ENCODE measurements around the gene SLC38A10. TPM values are rescaled to one million over a fixed set of nuclear protein-coding genes. Genes with fewer than 3 reads are reported as not detected.

The SLC38A10 gene
- total RNA-seq, 1 experiment from 2014 or later = 121 TPM

GRCh38 chr17:81340607-81341515, 45.8 kb upstream of the SLC38A10 start:
- Mint-ChIP-seq H3K27me3 (ENCODE audit: unreplicated experiment) (no peaks in the 10 kb centered on the region), H3K36me3 (ENCODE audit: insufficient read depth, unreplicated experiment) (peaks cover 57% of the 10 kb centered on the region), H3K4me3 (ENCODE audit: low read depth, unreplicated experiment) (peak overlapping the region; percentile 56), H3K27ac (ENCODE audit: unreplicated experiment) (no peak overlapping the region), H3K4me1 (ENCODE audit: low read depth, unreplicated experiment) (peaks cover 37% of the 10 kb centered on the region), H3K9me3 (ENCODE audit: low read depth, unreplicated experiment) (no peaks in the 10 kb centered on the region)
- TF ChIP-seq CTCF (IDR thresholded peaks at IDR 0.05; ENCODE audit: unreplicated experiment) = no peak
- BruUV-seq (replicated peaks) = no TSS peak
- DNase-seq = no peak
- intact Hi-C loops (cut with micrococcal nuclease; ENCODE audit: unreplicated experiment) = no loop called here
- CTCF ChIA-PET = no interaction called here

GRCh38 chr17:81339534-81340296, 44.6 kb upstream of the SLC38A10 start:
- intact Hi-C loops (cut with micrococcal nuclease; ENCODE audit: unreplicated experiment) = no loop called here
- Mint-ChIP-seq H3K27ac (ENCODE audit: unreplicated experiment) (peak overlapping the region; percentile 51), H3K36me3 (ENCODE audit: insufficient read depth, unreplicated experiment) (peaks cover 46% of the 10 kb centered on the region), H3K27me3 (ENCODE audit: unreplicated experiment) (no peaks in the 10 kb centered on the region), H3K9me3 (ENCODE audit: low read depth, unreplicated experiment) (no peaks in the 10 kb centered on the region), H3K4me1 (ENCODE audit: low read depth, unreplicated experiment) (peaks cover 37% of the 10 kb centered on the region), H3K4me3 (ENCODE audit: low read depth, unreplicated experiment) (peak overlapping the region; percentile 56)
- no TSS peak for BruUV-seq (replicated peaks)
- CTCF ChIA-PET = no interaction called here
- no peak for TF ChIP-seq CTCF (IDR thresholded peaks at IDR 0.05; ENCODE audit: unreplicated experiment)
- peak; percentile 78 for DNase-seq

- H3K4me1 Mint-ChIP-seq (ENCODE audit: low read depth, unreplicated experiment) = peaks cover 41% of the 10 kb centered on the region
- peaks cover 44% of the 10 kb centered on the region for H3K36me3 Mint-ChIP-seq (ENCODE audit: insufficient read depth, unreplicated experiment)
- no peaks in the 10 kb centered on the region for H3K27me3 Mint-ChIP-seq (ENCODE audit: unreplicated experiment)
- intact Hi-C loops (cut with micrococcal nuclease; ENCODE audit: unreplicated experiment) = no loop called here
- no peaks in the 10 kb centered on the region for H3K9me3 Mint-ChIP-seq (ENCODE audit: low read depth, unreplicated experiment)
- peak overlapping the region; percentile 56 for H3K4me3 Mint-ChIP-seq (ENCODE audit: low read depth, unreplicated experiment)
- TF ChIP-seq CTCF (IDR thresholded peaks at IDR 0.05; ENCODE audit: unreplicated experiment) = no peak
- no TSS peak for BruUV-seq (replicated peaks)
- H3K27ac Mint-ChIP-seq (ENCODE audit: unreplicated experiment) = peak overlapping the region; percentile 51
- CTCF ChIA-PET = no interaction called here
- DNase-seq = no peak
Observed at GRCh38 chr17:81339191-81339533, 44.1 kb upstream of the SLC38A10 start.

GRCh38 chr17:81338274-81339190, 43.4 kb upstream of the SLC38A10 start:
- Mint-ChIP-seq H3K4me1 (ENCODE audit: low read depth, unreplicated experiment) (peaks cover 45% of the 10 kb centered on the region), H3K27ac (ENCODE audit: unreplicated experiment) (peak overlapping the region; percentile 51), H3K36me3 (ENCODE audit: insufficient read depth, unreplicated experiment) (peaks cover 41% of the 10 kb centered on the region), H3K9me3 (ENCODE audit: low read depth, unreplicated experiment) (no peaks in the 10 kb centered on the region), H3K4me3 (ENCODE audit: low read depth, unreplicated experiment) (peak overlapping the region; percentile 56), H3K27me3 (ENCODE audit: unreplicated experiment) (no peaks in the 10 kb centered on the region)
- intact Hi-C loops (cut with micrococcal nuclease; ENCODE audit: unreplicated experiment) = no loop called here
- no TSS peak for BruUV-seq (replicated peaks)
- CTCF ChIA-PET = interaction anchor here (0.8 kb wide), 1 partner anchor 1736 kb away, joined by 3 read pairs; no protein-coding TSS in a partner anchor
- DNase-seq = no peak
- TF ChIP-seq CTCF (IDR thresholded peaks at IDR 0.05; ENCODE audit: unreplicated experiment) = no peak

All from Calu3 (cell line).